CD4-positive, alpha-beta T cell treated with Interleukin-4 for 4 hours (primary cell): Measurements from ENCODE around the gene CASK.

ENCODE experiments used
- DNase-seq: peaks from one replicate; pipeline ENCODE4 v3.0.0-alpha.2; 2020

CASK gene

DNA sequence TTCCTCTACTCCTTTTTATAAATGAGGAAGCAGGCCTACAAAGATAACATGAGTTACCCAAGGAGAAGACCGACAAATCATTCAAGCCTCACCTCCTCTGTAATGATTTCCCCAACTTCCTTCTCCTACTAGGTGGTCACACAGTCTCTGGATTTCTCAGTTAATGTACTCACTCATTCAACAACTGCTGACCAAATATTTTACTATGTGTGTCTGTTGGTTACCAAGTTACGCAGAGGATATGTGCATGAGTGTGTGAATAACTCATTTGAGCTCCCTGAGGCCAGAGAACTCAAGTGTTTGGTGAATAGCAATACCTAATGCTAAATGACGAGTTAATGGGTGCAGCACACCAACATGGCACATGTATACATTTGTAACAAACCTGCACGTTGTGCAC, 10.4 kb downstream of the CASK start:
- no peak for DNase-seq

DNA sequence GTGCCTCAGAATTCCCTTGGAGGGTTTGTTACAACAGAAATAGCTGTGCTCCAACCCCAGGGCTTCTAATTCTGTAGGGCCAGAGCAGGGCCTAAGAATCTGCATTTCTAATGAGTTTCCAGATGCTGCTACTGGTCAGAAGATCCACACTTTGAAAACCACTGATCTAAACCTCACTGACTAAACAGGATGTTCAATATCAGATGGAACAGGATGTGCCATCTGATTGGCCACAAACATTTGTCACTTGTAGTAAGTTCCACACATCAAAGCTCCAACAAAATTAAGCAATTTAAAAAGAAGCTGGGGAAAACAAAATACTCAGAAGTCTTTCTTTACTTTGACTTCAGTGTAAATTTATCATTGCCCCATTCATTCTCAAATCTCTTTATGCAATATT, 14.3 kb downstream of the CASK start:
- peak; percentile 59 for DNase-seq

DNA sequence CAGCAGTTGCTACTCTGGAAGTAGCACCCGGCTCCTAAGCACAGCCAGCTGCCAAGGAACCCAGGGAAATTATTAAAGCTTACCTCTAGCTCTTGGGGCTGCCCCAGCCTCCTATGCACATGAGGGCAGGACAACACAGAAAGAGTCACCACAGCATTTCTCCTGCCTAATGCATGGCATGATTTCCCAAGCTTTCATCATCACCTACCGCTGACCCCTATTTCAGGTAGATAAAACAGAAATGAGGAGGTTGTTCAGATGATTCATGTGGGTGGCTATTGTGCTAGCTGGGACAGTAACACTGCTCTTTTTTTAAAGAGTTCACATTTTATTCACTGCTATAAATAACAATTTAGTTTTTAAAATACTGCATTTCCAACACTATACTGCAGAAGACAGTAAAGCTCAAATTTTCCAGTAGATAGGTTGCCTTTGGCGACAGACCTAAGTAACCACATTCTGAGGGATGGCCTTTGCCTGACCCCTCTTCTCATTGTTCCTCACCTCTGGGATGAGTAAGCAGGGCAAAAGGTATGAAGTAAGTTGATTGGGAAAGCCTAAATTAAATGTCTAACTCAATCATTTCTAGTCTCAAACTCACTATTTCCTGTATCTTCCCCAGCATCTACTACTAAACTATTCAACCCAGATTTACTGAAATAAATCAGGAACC, 16.7 kb downstream of the CASK start:
- DNase-seq = no peak

DNA sequence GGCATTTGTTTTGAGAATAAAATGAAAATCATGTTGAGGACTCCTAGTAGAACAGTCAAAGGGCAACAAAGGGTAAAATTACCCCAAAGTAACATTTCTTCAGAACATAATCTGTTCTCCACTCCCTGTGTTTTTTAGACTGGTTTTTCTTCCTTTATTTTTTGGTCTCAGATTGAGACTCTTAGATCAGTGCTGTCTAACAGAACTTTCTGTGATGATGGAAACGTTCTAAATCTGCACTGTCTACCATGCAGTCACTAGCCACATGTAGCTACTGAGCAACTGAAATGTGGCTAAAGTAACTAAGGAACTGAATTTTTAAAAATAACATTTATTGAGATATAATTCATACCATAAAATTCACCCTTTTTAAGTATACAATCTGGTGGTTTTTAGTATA, 19.8 kb downstream of the CASK start:
- no peak for DNase-seq

DNA sequence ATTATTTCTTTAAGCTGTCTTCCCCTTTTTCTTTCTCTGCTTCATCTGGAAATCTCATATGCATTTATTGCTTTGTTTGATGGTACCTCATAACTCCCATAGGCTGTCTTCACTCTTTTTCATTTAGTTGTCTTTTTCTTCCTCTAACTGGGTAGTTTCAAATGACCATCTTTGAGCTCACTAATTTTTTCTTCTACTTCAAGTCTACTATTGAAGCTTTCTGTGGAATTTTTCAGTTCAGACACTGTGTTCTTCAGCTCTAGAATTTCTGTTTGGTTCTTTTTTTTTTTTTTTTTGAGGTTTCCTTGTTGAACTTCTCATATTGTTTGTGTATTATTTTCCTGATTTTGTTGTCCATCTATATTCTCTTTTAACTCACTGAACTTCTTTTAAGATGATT, 23.0 kb downstream of the CASK start:
- no peak for DNase-seq

DNA sequence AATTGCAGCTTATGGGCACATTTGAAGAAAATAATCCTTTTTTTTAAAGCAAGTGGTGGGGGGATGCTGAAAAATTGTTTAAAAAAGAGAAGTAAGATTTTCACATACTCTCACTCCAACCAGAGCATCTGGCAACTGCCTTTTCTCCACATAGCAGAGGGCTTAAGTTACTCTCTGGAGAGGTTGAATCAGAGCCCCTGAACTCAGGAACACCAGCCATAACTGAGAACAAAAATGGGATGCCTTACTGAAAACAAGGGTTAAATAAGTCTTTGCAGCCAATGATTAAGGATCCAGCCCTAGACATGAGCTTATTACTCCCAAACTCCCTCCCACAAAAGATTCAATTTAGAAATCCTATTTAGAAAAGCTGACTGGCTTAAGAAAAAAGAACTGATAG, 27.5 kb downstream of the CASK start:
- no peak for DNase-seq

DNA sequence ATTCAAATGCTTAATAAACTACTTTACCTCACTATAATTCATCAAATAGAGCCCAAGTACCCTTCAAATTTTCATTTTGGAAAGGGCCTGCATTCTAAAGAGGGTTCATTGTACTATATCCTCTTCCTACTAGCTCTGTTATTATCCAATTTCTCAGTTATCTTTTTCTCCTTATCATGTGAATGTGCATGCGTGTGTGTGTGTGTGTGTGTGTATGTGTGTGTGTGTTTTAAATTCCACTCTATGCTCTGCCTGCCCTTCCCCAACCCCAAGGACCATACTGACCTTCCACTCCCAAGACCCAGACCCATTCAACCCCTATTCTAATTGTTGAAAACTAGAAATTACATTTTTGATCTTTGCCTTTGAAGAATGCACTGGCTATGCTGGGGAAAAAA, 33.3 kb downstream of the CASK start:
- no peak for DNase-seq

DNA sequence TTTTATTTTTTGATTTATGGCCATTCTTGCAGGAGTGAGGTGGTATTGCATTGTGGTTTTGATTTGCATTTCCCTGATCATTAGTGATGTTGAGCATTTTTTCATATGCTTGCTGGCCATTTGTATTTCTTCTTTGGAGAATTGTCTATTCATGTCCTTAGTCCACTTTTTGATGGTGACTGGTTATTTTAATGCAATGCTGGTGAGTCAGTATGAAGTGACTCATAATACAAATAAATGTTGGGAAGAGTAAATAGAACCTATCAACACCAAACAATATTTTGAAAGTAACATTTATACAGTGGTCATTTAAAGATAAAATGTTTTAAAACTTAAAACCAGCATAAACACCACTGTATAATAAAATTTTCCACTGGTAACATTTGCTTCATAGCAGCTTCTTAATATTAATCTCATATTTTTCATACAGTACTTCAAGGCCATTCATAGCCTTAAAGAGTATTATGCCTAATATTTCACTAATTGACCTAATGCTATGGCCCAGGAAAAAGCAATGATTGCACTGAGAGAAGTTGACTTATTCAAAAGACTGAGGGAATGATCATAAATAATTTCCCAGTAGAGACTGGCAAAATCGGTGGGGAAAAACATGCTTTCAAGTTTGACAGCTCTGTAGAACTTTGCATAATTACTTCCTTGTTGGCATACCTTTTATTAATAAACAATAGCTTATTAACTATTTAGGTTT, 33.9 kb downstream of the CASK start:
- no peak for DNase-seq

DNA sequence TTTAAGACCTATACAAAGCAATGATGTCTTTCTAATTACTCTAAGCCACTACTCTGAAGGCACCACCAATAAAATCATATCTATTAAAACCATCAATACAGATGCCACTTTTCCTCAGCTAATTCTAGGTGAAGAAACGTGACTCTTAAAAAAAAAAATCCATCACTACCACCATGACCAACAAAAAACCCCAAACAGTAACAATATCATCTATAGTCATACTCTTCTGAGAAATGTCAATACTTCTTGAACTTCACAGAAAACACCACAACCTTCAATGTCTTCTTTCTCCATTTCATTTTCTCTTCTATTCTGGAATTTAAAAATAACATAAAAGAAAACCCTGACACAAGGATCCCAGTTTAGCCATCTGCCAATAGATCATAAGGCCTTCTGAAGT, 35.7 kb downstream of the CASK start:
- no peak for DNase-seq

DNA sequence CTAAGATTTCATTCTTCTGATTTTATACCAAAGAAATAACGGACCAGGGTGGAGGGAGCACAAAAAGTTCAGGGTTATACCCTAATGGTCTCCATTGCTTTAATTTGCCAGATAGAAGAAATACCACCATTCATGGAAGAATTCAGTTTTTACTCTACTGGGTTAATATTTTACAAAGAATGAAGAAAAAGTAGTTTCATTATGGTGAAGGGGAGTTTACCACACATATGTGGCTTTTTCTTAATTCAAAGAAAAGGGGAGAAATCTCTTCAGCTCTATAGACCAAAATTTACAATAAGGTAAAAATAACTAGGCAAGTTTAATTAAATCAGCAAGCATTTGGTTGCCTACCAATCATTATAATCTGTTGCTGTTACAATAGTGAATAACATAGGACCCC, 37.6 kb downstream of the CASK start:
- no peak for DNase-seq

DNA sequence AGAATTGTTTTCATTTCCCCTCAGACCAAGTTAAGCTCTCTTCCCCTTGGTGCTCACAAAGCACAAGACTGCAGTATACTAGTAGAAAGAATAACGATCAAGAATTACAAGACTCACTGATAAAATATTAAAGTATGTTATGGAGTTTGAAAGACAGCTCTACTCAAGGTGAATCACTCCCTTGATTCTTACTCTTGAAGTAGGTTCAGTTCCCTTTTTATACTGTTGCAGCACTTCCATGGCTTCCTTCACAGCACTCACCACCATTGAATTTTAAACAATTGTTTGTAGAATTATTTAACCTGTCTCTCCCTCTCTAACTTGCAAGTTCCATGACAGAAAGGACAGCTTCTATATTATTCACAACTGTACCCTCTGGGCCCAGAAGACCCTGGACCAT, 42.2 kb downstream of the CASK start:
- no peak for DNase-seq

DNA sequence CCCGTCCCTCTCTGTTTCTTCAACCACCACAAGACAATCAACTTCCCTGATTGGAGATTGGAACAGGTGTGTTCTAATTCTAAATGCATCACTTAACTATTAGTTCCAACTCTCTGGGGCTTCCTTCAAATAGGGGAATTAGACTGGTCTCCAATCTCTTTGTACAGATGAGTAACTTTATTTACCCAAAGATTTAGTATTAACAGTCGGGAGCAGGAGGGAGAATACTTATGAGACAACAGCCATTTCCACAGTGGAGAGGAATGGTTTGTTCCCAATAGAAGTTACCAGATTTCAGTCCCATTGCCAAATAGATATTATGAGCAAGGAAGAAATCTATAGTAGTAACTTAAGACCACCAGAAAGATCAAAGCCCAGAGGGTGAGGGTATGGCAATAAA, 46.2 kb downstream of the CASK start:
- no peak for DNase-seq

DNA sequence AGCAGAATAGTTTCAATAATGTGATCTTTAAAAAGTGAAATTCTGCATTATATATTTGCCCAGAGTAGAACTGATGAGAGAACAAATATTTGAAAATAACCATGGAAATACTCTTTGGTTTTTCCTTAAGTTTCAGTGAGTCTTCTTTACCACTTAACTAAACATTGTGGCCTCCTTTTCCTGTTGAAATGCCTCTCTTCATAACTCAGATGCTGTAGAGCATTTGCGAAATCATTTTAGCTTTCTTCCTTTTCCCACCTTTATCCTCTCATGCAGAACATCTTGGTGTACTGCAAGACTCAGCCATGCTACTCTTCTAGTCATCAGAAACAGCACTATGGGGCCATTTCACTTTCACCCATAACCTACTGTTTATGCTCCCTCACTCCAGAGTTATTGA, 48.2 kb downstream of the CASK start:
- DNase-seq = no peak

DNA sequence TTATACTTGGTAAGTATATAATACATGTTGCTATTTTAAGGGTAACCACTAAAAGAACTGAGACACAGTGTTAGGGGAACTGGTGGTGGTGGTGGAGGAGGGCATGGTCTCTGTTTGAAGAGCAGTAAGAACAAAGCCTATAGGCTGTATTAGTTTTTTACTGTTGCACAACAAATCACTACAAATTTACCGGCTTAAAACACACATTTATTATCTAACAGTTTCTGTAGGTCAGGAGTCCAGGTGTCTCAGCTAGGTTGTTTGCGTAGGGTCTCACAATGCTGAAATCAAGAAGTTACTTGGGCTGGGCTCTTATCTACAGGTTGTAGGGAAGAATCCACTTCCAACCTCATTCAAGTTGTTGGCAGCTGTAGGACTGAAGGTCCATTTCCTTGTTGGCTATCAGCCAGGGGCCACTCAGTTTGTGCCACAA, 52.6 kb downstream of the CASK start:
- no peak for DNase-seq

DNA sequence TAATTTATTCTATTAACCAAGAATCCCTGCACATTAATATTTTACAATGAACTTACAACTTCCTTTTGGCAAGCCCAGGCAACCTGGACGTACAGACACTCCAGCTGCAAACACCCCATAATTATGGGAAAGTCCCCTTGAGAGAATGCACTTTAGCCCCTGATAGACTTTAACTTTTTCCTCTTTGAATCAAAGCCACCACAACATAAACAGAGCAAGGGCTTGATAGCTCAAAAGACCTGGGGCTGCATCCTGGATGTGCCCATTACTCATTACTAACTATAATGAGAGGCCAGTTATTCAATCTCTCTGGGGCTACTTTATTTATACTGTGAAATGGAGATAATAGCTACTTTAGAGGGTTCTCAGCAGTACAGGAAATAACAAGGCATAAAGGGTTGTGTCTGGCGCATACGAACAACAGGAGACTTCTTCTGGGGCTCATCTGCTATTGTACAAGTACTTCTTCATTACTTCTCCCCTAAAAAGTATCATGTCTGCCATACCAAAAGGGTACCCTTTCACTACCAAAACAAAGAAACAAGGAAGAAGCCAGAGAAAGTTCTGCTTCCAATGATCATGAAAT, 54.9 kb downstream of the CASK start:
- DNase-seq = peak; percentile 14

DNA sequence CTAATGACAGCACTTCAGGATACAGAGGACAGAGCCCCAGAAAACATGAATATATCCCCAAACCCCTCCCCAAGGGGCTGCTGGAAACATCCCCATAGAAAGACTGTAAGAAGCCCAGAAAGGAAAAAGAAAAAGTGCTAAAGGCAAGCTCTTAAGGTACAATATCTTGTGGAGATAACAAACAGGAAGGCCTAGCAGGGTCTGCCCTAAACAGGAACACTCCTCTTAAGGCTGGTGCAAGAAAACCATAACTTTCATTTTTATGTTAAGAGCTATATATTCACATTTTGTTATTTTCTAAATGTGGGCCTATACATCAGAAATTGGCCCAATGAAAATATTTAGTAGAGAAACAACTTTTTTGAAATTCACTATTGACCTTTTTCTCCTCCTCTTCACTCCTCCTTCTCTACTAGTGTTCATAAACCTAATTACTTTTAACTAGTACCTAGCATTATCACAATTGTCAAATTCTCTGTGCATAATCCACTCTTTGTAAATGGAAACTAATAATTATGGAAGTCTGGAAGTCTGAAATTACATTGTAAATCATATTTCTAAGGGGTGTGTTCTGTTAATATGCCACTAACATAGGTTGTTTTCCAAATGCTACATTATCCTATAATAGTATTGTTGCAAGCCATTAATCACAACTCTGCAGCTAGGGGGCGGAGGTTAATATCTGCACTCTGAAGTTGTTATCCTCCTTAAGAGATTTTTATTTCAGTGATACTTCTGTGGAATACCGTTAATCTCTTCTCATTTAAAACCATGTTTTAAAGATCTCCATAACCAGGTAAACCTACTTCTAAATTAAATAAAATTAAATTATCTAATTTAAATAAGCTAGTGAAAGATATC, 59.8 kb downstream of the CASK start:
- DNase-seq = no peak

DNA sequence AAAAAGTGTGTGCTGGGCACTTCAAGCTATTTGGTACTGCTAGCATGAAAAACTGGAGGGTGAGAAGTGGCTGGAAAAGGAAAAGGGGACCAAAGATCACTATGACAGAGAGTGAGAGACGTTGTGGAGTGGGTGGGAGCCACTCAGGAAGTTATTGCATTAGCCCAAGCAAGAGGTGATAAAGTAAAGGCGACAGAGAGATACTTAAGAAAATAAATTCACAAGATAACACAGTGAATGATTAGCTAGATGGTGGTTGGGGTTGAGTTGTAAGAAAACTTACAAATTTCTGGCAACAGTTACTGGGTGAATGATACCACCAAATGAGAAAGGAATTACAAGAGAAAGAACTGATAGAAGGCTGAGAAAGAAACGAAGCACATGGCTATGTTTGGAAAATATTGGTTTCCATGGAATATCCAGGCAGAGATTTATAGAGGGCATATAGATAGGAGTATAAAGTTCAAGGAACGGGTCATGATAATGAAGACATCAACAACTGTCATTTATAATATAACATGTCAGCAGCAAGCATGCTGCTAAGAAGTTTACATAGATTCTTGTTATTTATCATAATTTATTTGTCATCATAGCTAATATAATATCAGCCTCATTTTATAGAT, 60.7 kb downstream of the CASK start:
- peak; percentile 0 for DNase-seq

DNA sequence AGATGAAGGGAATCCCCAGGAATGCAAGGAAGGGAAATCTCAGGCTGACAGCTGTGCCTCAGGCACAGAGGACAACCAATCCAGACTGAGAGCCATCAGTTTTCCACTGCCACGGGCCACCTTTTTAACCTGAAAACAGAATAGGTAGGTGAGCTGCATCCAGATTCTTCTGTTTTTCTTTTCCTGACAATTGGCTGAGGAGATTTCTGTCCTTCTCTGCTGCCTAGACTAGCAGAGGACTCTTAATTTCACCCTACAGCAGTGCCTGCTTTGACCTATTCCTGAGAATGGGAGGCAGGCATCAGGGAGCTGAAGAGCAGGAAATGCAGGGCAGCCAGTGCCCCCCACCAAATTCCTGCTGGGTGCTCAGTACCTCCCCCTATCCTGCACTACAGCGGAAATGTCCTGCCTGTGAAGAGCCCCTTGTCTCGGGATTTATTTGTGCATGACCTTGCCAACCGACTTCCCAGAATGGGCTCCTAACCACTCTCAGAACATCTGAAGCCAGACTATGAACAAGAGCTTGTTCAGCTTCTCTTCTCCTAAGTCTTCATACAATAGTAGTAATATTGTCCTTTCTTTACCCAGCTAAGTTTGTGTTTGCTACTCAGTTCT, 65.1 kb downstream of the CASK start:
- DNase-seq = no peak

DNA sequence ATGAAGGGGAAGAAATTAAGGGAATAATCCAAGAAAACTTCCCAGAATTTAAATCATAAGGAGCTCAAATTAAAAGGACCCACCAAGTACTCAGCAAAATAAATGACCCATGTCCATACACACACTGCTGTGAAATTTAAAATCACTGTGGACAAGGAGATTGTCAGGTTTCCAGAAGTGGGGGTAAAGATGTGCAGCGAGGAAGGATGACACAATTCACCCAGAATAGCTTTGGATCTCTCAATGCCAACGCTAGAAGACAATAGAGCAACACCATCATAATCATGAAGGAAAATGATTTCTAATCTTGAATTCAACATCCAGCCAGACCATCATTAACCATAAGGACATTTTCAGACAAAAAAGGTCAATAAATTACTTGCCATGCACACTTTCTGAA, 65.7 kb downstream of the CASK start:
- DNase-seq = no peak

DNA sequence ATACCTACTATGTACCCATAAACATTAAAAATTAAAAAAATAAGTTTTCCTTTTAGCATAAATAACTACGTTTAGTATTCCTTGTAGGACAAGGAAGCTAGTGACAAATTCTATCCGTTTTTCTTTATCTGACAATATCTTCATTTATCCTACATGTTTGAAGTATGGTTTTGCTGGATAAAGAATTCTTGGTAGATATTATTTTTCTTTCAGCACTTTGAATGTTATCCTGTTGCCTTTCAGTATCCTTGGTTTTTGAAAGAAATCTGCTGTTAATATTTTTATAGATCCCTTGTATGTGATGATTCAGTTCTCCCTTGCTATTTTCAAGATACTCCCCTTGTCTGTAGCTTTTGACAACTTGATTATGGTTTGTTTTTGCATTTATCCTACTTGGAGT, 76.6 kb downstream of the CASK start:
- DNase-seq = no peak

DNA sequence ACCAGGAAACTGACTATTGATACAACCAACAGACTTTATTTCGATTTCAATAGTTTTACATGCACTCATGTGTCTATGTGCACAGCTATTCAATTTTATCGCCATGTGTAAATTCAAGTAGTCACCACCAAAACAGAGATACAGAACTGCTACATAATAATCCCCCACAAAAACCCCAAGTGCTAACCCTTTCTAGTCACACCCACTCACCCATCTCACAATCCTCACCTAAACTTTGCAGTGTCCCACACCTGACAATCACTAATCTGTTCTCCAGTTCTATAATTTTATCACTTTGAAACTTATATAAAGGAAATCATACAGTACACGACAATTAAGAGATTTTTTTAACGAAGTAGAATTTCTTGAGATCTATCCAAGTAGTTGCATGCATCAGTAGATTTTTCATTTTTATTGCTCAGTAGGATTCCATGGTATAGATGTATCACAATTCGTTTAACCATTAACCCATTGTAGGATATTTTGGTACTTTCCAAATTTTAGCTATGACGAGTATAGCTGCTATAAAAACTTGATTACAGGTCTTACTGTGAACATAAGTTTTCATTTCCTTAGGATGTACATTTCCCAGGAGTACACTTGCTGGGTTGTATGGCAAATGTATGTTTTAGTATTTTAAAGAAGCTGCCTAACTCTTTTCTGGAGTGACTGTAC, 85.9 kb downstream of the CASK start:
- peak; percentile 1 for DNase-seq

DNA sequence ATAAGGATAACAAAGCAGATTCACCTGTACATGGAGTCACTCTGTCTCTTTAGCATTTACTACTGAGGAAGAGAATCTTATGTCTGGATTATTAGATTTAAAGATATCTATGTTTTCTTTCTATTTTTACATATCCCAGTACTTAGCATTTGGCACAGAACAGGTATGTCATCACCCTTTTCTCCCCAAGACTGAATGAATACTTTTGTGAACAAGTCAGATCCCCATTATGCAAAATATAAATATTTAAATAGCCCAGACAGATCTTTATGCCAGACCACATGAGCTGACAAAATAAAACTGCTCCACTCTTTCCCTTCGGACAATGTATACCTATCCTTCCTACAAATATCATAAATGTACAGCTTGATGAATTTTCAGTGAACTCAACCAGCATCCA, 94.5 kb downstream of the CASK start:
- no peak for DNase-seq
